IPS-NIHi11 (cell line): ENCODE data around the gene SIPA1.
A peak's percentile ranks its signal among the peaks of the same experiment; 100 is the strongest.

Experiments
- DNase-seq: peaks from one replicate; pipeline ENCODE4 v3.0.0; 2012; ENCODE audit warnings: mixed read lengths, low spot score

The SIPA1 gene

GRCh38 chr11:65637794-65638419, at the start of gene SIPA1:
Gene SIPA1 (plus strand): TSS chr11:65638101. CDS start chr11:65640922, 2,821 bp downstream.
- peak; percentile 94 for DNase-seq

GRCh38 chr11:65588199-65589054, 49.5 kb upstream of the SIPA1 start:
- DNase-seq: peak; percentile 81

- no peak for DNase-seq
Measured at GRCh38 chr11:65589444-65590239, 48.3 kb upstream of the SIPA1 start.

GRCh38 chr11:65590240-65590738, 47.6 kb upstream of the SIPA1 start:
- DNase-seq: no peak

- peak; percentile 80 for DNase-seq
Measured at GRCh38 chr11:65591939-65592857, 45.7 kb upstream of the SIPA1 start.

- no peak for DNase-seq
Measured at GRCh38 chr11:65592858-65593517, 44.9 kb upstream of the SIPA1 start.

GRCh38 chr11:65593518-65594414, 44.1 kb upstream of the SIPA1 start:
- DNase-seq: peak; percentile 83

- DNase-seq: no peak
Measured at GRCh38 chr11:65595131-65595530, 42.8 kb upstream of the SIPA1 start.

GRCh38 chr11:65595543-65596281, 42.2 kb upstream of the SIPA1 start, which contains the start of gene KCNK7:
Gene KCNK7 (minus strand): TSS chr11:65595800. CDS start chr11:65595772, 28 bp downstream.
- no peak for DNase-seq

- no peak for DNase-seq
Measured at GRCh38 chr11:65596520-65596919, 41.4 kb upstream of the SIPA1 start.

- no peak for DNase-seq
Measured at GRCh38 chr11:65598258-65598699, 39.6 kb upstream of the SIPA1 start.

GRCh38 chr11:65599216-65599954, 38.5 kb upstream of the SIPA1 start:
- DNase-seq: no peak

- no peak for DNase-seq
Measured at GRCh38 chr11:65599955-65600246, 38.0 kb upstream of the SIPA1 start.

GRCh38 chr11:65604258-65604657, 33.6 kb upstream of the SIPA1 start:
- DNase-seq: no peak

GRCh38 chr11:65606876-65607613, 30.9 kb upstream of the SIPA1 start:
- peak; percentile 99 for DNase-seq

GRCh38 chr11:65607614-65608426, 30.1 kb upstream of the SIPA1 start:
- DNase-seq: no peak

GRCh38 chr11:65609229-65609628, 28.7 kb upstream of the SIPA1 start:
- no peak for DNase-seq
